RWPE2 (cell line): ENCODE measurements around the gene GLRA1.

Source experiments
- ATAC-seq: fragments of 200-7000 bp; cut with Tn5 transposase; 3 replicates; pipeline ENCODE4 v1.9.1; 2021; ENCODE audit warnings: low read depth
- DNase-seq: peaks from one replicate; pipeline ENCODE4 v3.0.0-alpha.2; 2020; ENCODE audit warnings: low spot score
- H3K27ac ChIP-seq: fragments of 450-650 bp; 2 replicates; pipeline ENCODE4 v1.5.1; 2017; ENCODE audit warnings: mild to moderate bottlenecking; ENCODE audit not compliant: poor library complexity, severe bottlenecking
- H3K27me3 ChIP-seq: fragments of 250-450 bp; sonication (Bioruptor Pico); 2 replicates; pipeline ENCODE4 v1.5.1; 2021; ENCODE audit warnings: mild to moderate bottlenecking, moderate library complexity; ENCODE audit not compliant: insufficient read depth, poor library complexity, severe bottlenecking
- H3K36me3 ChIP-seq: fragments of 250-450 bp; sonication (Bioruptor Pico); 2 replicates; pipeline ENCODE4 v1.5.1; 2020; ENCODE audit warnings: low read depth, mild to moderate bottlenecking, moderate library complexity
- H3K4me1 ChIP-seq: fragments of 250-450 bp; sonication (Bioruptor Pico); 2 replicates; pipeline ENCODE4 v1.5.1; 2021; ENCODE audit warnings: mild to moderate bottlenecking, moderate library complexity; ENCODE audit not compliant: insufficient read depth, poor library complexity, severe bottlenecking
- H3K4me3 ChIP-seq: fragments of 250-450 bp; sonication (Bioruptor Pico); 2 replicates; pipeline ENCODE4 v1.5.1; 2021; ENCODE audit warnings: mild to moderate bottlenecking, moderate library complexity; ENCODE audit not compliant: severe bottlenecking
- H3K9me3 ChIP-seq: fragments of 250-450 bp; sonication (Bioruptor Pico); 2 replicates; pipeline ENCODE4 v1.5.1; 2021; ENCODE audit warnings: mild to moderate bottlenecking, moderate library complexity; ENCODE audit not compliant: severe bottlenecking
- TF ChIP-seq, protein P1 (sequence below): fragments of 450-650 bp; IDR thresholded peaks from one replicate; pipeline ENCODE4 v1.5.1; 2017; ENCODE audit warnings: mild to moderate bottlenecking, moderate library complexity; ENCODE audit not compliant: poor library complexity, severe bottlenecking

The GLRA1 gene

GRCh38 chr5:151904127-151904526 lies 20.5 kb downstream of the GLRA1 start:
- ATAC-seq = no peak
- Histone ChIP-seq H3K4me1 (peaks cover 11% of the 10 kb centered on the region), H3K27ac (no peak overlapping the region), H3K9me3 (no peaks in the 10 kb centered on the region), H3K36me3 (no peaks in the 10 kb centered on the region), H3K4me3 (no peak overlapping the region), H3K27me3 (no peaks in the 10 kb centered on the region)
- DNase-seq = no peak
- TF ChIP-seq, protein P1, sequence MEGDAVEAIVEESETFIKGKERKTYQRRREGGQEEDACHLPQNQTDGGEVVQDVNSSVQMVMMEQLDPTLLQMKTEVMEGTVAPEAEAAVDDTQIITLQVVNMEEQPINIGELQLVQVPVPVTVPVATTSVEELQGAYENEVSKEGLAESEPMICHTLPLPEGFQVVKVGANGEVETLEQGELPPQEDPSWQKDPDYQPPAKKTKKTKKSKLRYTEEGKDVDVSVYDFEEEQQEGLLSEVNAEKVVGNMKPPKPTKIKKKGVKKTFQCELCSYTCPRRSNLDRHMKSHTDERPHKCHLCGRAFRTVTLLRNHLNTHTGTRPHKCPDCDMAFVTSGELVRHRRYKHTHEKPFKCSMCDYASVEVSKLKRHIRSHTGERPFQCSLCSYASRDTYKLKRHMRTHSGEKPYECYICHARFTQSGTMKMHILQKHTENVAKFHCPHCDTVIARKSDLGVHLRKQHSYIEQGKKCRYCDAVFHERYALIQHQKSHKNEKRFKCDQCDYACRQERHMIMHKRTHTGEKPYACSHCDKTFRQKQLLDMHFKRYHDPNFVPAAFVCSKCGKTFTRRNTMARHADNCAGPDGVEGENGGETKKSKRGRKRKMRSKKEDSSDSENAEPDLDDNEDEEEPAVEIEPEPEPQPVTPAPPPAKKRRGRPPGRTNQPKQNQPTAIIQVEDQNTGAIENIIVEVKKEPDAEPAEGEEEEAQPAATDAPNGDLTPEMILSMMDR = no peak

DNA sequence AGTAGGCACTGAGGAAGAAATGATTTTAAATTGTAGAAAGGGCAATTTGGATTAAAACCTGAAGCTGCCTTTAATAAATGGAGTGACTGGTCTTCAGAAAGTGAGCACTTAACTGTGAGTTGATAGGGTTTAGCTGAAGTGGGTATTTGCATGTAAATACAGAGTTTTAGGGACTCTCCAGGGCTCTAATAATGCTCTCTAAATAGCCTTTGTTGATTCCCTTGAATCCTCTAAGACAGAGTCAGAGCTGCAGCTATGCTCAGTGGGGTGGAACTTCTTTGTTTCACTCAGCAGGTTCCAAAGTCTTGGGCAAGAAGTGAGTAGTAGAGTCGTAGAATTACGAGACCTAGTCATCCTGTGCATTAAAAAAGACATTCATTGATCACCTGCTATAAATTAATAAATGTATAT lies 21.4 kb downstream of the GLRA1 start:
- H3K36me3 ChIP-seq = no peaks in the 10 kb centered on the region
- no peak overlapping the region for H3K4me3 ChIP-seq
- DNase-seq (no peak), ATAC-seq (no peak)
- no peak overlapping the region for H3K27ac ChIP-seq
- TF ChIP-seq, protein P1 = no peak
- H3K27me3 ChIP-seq = no peaks in the 10 kb centered on the region
- H3K4me1 ChIP-seq = peaks cover 11% of the 10 kb centered on the region
- H3K9me3 ChIP-seq = no peaks in the 10 kb centered on the region

DNA sequence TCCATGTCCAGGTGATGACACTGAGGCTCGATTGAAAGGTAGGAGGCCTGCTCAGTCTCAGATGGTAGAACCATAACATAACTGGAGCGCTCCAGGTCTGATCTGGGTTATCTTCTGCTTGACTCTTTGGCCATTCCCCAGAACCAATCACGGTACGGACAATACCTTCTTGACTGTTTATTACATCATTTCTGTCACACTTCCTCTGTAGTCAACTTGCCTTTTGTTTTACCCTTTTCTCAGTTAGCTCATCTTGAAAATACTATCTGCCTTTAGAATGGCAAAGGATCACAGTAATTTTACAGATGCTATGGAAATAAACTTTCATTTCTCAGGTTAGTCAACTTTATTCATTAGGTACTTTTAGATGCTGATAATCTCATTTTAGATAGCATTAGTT lies 22.4 kb downstream of the GLRA1 start:
- DNase-seq = no peak
- Histone ChIP-seq H3K36me3 (no peaks in the 10 kb centered on the region), H3K27ac (no peak overlapping the region), H3K4me3 (no peak overlapping the region), H3K9me3 (no peaks in the 10 kb centered on the region), H3K4me1 (peaks cover 14% of the 10 kb centered on the region), H3K27me3 (no peaks in the 10 kb centered on the region)
- TF ChIP-seq, protein P1 = no peak
- no peak for ATAC-seq

GRCh38 chr5:151901611-151902010 lies 23.0 kb downstream of the GLRA1 start:
- H3K4me3 ChIP-seq = no peak overlapping the region
- H3K27ac ChIP-seq = no peak overlapping the region
- no peaks in the 10 kb centered on the region for H3K36me3 ChIP-seq
- no peaks in the 10 kb centered on the region for H3K9me3 ChIP-seq
- no peaks in the 10 kb centered on the region for H3K27me3 ChIP-seq
- peaks cover 20% of the 10 kb centered on the region for H3K4me1 ChIP-seq
- TF ChIP-seq, protein P1 = no peak
- DNase-seq (no peak), ATAC-seq (no peak)

DNA sequence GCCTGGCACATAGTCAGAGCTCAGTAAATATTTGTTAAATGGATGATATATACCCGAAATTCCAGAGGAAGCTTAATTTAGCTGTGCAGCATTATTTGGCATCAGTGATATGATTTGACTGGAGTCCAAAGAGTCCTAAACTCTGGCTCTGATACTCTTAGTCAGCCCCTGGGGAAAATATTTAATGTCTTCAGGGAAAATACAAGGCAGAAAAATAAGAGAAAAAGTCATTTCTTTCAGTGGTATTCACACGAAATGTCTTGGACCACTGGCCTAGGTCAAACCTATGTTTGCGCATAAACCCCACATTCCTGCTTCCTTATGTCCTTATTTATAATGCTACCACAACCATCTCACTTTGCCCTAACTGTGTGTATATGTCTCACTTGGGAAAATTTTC lies 23.8 kb downstream of the GLRA1 start:
- Histone ChIP-seq H3K27ac (no peak overlapping the region), H3K4me3 (no peak overlapping the region), H3K4me1 (peaks cover 22% of the 10 kb centered on the region), H3K27me3 (no peaks in the 10 kb centered on the region), H3K36me3 (no peaks in the 10 kb centered on the region), H3K9me3 (no peaks in the 10 kb centered on the region)
- no peak for DNase-seq
- ATAC-seq = no peak
- TF ChIP-seq, protein P1 = no peak
